Neural progenitor cell (in vitro differentiated cells): ENCODE measurements around the gene SELENOH. TPM values are rescaled to one million over a fixed set of nuclear protein-coding genes. Genes with fewer than 3 reads are reported as not detected.

Source experiments
- DNase-seq: peaks from one replicate; pipeline ENCODE4 v3.0.0-alpha.2; 2016; ENCODE audit warnings: low spot score
- H2AFZ ChIP-seq: fragments of 200-600 bp; sonication (generic); replicated peaks from 2 replicates; pipeline ENCODE4 v1.6.1; 2016; ENCODE audit warnings: antibody characterized with exemption
- H3F3A ChIP-seq: fragments of 200-600 bp; sonication (generic); 2 replicates; pipeline ENCODE4 v1.6.1; 2016; ENCODE audit warnings: antibody characterized with exemption, low read depth
- H3K27ac ChIP-seq: fragments of 200-600 bp; sonication (generic); 2 replicates; pipeline ENCODE4 v1.5.1; 2016; ENCODE audit warnings: mild to moderate bottlenecking
- H3K27me3 ChIP-seq: fragments of 200-600 bp; sonication (generic); 2 replicates; pipeline ENCODE4 v1.6.1; 2016; ENCODE audit warnings: mild to moderate bottlenecking, moderate library complexity
- H3K36me3 ChIP-seq: fragments of 200-600 bp; sonication (generic); 2 replicates; pipeline ENCODE4 v1.5.1; 2016
- H3K4me1 ChIP-seq: fragments of 200-600 bp; sonication (generic); 2 replicates; pipeline ENCODE4 v1.6.1; 2016; ENCODE audit warnings: mixed run types
- H3K4me2 ChIP-seq: fragments of 200-600 bp; sonication (generic); 2 replicates; pipeline ENCODE4 v1.6.1; 2016
- H3K4me3 ChIP-seq: fragments of 200-600 bp; sonication (generic); 2 replicates; pipeline ENCODE4 v1.5.1; 2016
- H3K79me2 ChIP-seq: fragments of 200-600 bp; sonication (generic); 2 replicates; pipeline ENCODE4 v1.6.1; 2016; ENCODE audit warnings: low read depth
- H3K9ac ChIP-seq: fragments of 200-600 bp; sonication (generic); 2 replicates; pipeline ENCODE4 v1.6.1; 2016
- H3K9me3 ChIP-seq: fragments of 200-600 bp; sonication (generic); 2 replicates; pipeline ENCODE4 v1.5.1; 2016; ENCODE audit warnings: low read depth
- H4K20me1 ChIP-seq: fragments of 200-600 bp; sonication (generic); 2 replicates; pipeline ENCODE4 v1.6.1; 2016; ENCODE audit warnings: low read depth
- H3K27ac Mint-ChIP-seq: 3 replicates; pipeline ENCODE4 v1.8.0; 2021; ENCODE audit warnings: mixed read lengths
- H3K27me3 Mint-ChIP-seq: 2 replicates; pipeline ENCODE4 v1.8.0; 2022; ENCODE audit warnings: low read depth, mild to moderate bottlenecking, inconsistent platforms, moderate library complexity, mixed read lengths; ENCODE audit not compliant: insufficient read depth
- H3K36me3 Mint-ChIP-seq: 3 replicates; pipeline ENCODE4 v1.8.0; 2021; ENCODE audit warnings: mixed read lengths
- H3K4me1 Mint-ChIP-seq: 3 replicates; pipeline ENCODE4 v1.8.0; 2021; ENCODE audit warnings: mixed read lengths
- H3K4me3 Mint-ChIP-seq: 3 replicates; pipeline ENCODE4 v1.8.0; 2021; ENCODE audit warnings: mild to moderate bottlenecking, moderate library complexity, mixed read lengths
- H3K9me3 Mint-ChIP-seq: 3 replicates; pipeline ENCODE4 v1.8.0; 2020; ENCODE audit warnings: mixed read lengths
- EZH2 ChIP-seq: fragments of 200-600 bp; sonication (generic); IDR thresholded peaks from 2 replicates; pipeline ENCODE4 v1.6.1; 2017; ENCODE audit warnings: antibody characterized with exemption, mild to moderate bottlenecking, moderate library complexity
- EZH2phosphoT487 ChIP-seq: fragments of 200-600 bp; sonication (generic); IDR thresholded peaks from 2 replicates; pipeline ENCODE4 v1.6.1; 2017; ENCODE audit warnings: antibody characterized with exemption
- total RNA-seq: library from RNA; depleted of rRNA; stranded (reverse); fragments of >200 nt; gene quantifications from 2 replicates; pipeline ENCODE4 v1.2.3, GENCODE V29; 2015; ENCODE audit warnings: low replicate concordance
- TF ChIP-seq, protein P1 (sequence below): fragments of 200-600 bp; sonication (generic); IDR thresholded peaks from 2 replicates; pipeline ENCODE4 v1.5.1; 2017; ENCODE audit warnings: antibody characterized with exemption, mild to moderate bottlenecking

Gene SELENOH
- total RNA-seq, 1 donor from 2014 or later = 164 TPM

DNA sequence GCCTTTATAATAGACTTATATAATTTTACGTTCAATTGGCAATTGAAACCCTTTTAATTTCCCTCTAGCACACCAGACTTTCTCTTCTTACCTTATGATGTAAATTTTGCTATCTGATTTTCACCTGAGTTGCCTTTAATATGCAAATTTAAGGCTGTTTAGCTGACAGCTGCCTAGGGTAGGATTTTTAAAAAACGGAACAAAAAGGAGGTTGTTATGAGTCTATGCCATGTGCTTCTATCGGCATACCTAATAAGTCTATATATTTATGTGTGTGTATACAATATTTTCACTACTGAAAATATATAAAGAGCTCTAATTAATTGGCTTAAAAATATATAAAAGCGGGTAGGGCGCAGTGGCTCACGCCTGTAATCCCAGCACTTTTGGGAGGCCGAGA is 11.8 kb upstream of the SELENOH start:
- Histone ChIP-seq H3K4me3 (no peak overlapping the region), H3K79me2 (peaks cover 82% of the 10 kb centered on the region), H3K9me3 (no peaks in the 10 kb centered on the region), H3K27ac (no peak overlapping the region), H3F3A (peaks cover 13% of the 10 kb centered on the region), H3K27me3 (no peaks in the 10 kb centered on the region), H3K36me3 (no peaks in the 10 kb centered on the region), H4K20me1 (peaks cover 8% of the 10 kb centered on the region), H3K4me1 (peaks cover 8% of the 10 kb centered on the region), H2AFZ (no peak overlapping the region), H3K9ac (no peak overlapping the region), H3K4me2 (no peak overlapping the region)
- Mint-ChIP-seq H3K27me3 (no peaks in the 10 kb centered on the region), H3K9me3 (no peaks in the 10 kb centered on the region), H3K27ac (no peak overlapping the region), H3K4me1 (no peaks in the 10 kb centered on the region), H3K36me3 (peaks cover 9% of the 10 kb centered on the region), H3K4me3 (no peak overlapping the region)
- TF ChIP-seq EZH2phosphoT487 (no peak), EZH2 (no peak)
- TF ChIP-seq, protein P1, sequence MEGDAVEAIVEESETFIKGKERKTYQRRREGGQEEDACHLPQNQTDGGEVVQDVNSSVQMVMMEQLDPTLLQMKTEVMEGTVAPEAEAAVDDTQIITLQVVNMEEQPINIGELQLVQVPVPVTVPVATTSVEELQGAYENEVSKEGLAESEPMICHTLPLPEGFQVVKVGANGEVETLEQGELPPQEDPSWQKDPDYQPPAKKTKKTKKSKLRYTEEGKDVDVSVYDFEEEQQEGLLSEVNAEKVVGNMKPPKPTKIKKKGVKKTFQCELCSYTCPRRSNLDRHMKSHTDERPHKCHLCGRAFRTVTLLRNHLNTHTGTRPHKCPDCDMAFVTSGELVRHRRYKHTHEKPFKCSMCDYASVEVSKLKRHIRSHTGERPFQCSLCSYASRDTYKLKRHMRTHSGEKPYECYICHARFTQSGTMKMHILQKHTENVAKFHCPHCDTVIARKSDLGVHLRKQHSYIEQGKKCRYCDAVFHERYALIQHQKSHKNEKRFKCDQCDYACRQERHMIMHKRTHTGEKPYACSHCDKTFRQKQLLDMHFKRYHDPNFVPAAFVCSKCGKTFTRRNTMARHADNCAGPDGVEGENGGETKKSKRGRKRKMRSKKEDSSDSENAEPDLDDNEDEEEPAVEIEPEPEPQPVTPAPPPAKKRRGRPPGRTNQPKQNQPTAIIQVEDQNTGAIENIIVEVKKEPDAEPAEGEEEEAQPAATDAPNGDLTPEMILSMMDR = no peak
- DNase-seq = no peak

GRCh38 chr11:57732661-57733060 is 8.6 kb upstream of the SELENOH start:
- TF ChIP-seq, protein P1 = no peak
- no peak for TF ChIP-seq EZH2phosphoT487
- TF ChIP-seq EZH2 = no peak
- no peak overlapping the region for H3K27ac Mint-ChIP-seq
- Histone ChIP-seq H2AFZ (no peak overlapping the region), H3F3A (peaks cover 8% of the 10 kb centered on the region), H3K4me3 (no peak overlapping the region), H3K79me2 (peaks cover 84% of the 10 kb centered on the region), H3K27me3 (no peaks in the 10 kb centered on the region), H3K36me3 (no peaks in the 10 kb centered on the region), H4K20me1 (peaks cover 13% of the 10 kb centered on the region), H3K4me2 (no peak overlapping the region), H3K27ac (no peak overlapping the region), H3K9ac (no peak overlapping the region), H3K9me3 (no peaks in the 10 kb centered on the region), H3K4me1 (peaks cover 8% of the 10 kb centered on the region)
- H3K36me3 Mint-ChIP-seq = peaks cover 7% of the 10 kb centered on the region
- DNase-seq = no peak
- H3K4me3 Mint-ChIP-seq = no peak overlapping the region
- no peaks in the 10 kb centered on the region for H3K9me3 Mint-ChIP-seq
- H3K4me1 Mint-ChIP-seq = no peaks in the 10 kb centered on the region
- H3K27me3 Mint-ChIP-seq = no peaks in the 10 kb centered on the region

DNA sequence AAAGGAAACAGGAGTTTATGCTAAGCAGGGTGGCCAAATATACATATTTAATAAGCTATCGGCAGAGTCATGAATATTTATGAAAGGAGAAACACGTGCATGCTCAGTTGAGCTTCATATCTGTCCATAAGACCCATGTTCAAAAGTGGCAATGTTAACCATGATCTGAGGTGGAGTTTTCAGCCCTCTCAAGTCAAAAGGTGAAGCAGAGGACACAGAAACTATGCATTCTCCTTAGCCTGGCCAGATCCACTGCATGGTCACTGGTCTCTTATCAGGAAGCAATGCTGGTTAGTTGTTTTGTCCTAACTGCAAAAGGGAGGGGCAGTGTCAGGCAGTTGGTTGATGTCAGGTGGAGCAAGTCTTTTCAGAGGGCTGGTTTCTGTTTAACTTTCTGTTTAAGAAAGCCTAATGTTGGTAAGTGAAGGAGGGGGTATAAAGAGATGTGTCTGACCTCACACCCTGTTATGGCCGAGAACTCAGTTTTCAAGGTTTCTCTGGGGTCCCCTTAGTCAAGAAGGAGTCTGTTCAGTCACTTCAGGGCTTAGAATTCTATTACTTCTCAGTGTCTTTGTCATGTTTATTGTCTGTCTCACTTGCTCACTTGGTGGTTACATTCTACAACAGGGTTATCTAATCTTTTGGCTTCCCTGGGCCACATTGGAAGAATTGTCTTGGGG is 5.5 kb upstream of the SELENOH start:
- Histone ChIP-seq H3K9me3 (no peaks in the 10 kb centered on the region), H3F3A (peaks cover 14% of the 10 kb centered on the region), H3K27me3 (no peaks in the 10 kb centered on the region), H3K36me3 (no peaks in the 10 kb centered on the region), H3K4me1 (no peaks in the 10 kb centered on the region), H2AFZ (no peak overlapping the region), H3K4me3 (no peak overlapping the region), H3K27ac (no peak overlapping the region), H3K79me2 (peaks cover 58% of the 10 kb centered on the region), H3K4me2 (no peak overlapping the region), H4K20me1 (peaks cover 5% of the 10 kb centered on the region), H3K9ac (no peak overlapping the region)
- no peak for TF ChIP-seq EZH2phosphoT487
- TF ChIP-seq, protein P1 = no peak
- no peak for TF ChIP-seq EZH2
- DNase-seq = no peak
- Mint-ChIP-seq H3K4me1 (peaks cover under 1% of the 10 kb centered on the region), H3K9me3 (no peaks in the 10 kb centered on the region), H3K36me3 (peaks cover 4% of the 10 kb centered on the region), H3K4me3 (no peak overlapping the region), H3K27me3 (no peaks in the 10 kb centered on the region), H3K27ac (peak overlapping the region; percentile 20)
